GM19452 (cell line): ENCODE results near the gene PPIL4.
"Not testable (repeated sequence)": the region's sequence is repeated elsewhere in the genome, so short reads cannot be mapped to it uniquely, and the experiment has no call there.

Experiments used
- ATAC-seq: cut with Tn5 transposase; IDR thresholded peaks from one replicate; pipeline ENCODE4 v1.9.1; 2021; ENCODE audit not compliant: unreplicated experiment

The PPIL4 gene

DNA sequence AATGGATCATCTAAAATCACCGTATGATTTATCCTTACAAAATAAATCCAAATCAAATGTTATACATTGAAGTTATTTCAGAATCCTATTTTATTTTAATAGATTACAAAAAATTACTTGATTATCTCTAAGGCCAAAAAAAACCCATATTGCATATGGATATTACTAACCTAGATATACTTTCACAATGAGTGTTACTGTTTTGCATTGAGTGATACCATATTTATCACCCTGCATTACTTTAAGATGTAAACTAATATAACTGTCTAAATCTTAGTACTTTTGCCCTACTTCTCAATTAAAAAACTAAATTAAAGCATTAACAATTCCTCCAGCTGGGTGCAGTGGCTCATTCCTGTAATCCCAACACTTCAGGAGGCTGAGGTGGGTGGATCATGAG lies 11.1 kb downstream of the PPIL4 start:
- no peak for ATAC-seq

DNA sequence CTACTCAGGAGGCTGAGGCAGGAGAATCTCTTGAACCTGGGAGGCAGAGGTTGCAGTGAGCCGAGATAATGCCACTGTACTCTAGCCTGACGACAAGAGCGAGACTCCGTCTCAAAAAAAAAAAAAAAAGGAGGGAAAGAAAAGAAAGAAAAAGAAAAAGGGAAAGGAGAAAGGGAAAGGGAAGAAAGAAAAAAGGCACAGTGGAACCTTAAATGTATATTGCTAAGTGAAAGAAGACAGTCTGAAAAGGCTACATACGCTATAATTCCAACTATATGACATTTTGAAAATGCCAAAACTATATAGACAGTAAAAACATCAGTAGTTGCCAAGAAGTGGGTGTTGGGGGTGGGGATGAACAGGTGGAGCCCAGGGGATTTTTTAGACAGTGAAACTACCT lies 16.2 kb downstream of the PPIL4 start:
- no peak for ATAC-seq

DNA sequence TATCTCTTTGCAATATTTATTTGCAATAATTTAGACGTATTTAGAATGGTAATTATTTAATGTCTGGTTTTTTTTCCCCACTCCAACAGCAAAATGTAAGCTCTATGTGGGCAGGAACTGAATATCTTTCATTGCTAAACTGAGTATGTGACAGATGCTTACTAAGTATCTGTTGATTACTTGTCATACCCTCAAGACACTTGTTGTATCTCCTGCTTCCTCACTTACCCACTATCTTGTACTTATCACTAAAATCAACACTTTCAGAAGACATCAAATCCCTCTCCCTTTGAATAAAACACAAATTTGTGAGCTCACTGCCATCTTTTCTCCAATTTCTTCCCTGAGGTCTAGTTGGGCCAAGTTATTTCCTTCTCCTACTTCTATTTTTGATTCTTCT lies 30.3 kb downstream of the PPIL4 start:
- no peak for ATAC-seq

DNA sequence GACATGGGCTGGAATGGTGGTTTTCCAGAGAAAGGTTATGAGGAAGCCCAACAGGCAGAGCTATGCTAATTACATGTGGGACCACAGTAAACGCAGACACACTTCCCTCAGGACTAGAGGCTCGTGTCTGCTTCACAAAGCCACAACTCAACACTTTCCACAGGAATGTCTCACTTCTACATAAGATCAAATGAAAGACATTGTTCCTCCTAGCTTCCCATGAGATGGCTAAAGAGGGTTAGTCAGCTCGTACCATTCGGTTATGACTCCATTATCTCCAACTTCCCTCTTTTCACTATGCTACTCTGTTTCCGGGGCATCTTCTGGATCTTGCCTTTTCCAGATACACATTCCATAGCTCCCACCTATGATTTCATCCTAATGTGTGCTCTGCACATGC lies 31.9 kb downstream of the PPIL4 start:
- no peak for ATAC-seq

- no peak for ATAC-seq
Measured at GRCh38 chr6:149510793-149511512, 34.9 kb downstream of the PPIL4 start.

DNA sequence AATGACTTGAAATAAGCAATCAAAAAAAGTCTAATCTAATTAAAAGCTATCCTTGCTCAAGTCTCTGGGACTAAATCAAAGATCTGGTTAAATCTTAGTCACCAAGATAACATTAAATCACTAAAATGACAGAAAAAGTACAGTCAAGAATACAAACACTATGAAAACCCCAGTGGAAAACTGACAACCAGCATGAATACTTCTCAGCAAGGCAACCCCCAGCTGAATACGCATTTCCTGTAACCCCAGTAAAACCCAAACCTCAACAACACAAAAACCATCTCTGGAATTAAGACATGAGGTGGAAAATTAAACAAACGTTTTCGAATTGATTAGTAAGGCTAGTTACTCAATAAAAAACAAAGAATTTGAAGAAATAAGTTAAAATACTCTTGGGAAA lies 37.4 kb downstream of the PPIL4 start:
- ATAC-seq, result no peak

GRCh38 chr6:149503872-149504271 lies 42.0 kb downstream of the PPIL4 start:
- ATAC-seq, result no peak

DNA sequence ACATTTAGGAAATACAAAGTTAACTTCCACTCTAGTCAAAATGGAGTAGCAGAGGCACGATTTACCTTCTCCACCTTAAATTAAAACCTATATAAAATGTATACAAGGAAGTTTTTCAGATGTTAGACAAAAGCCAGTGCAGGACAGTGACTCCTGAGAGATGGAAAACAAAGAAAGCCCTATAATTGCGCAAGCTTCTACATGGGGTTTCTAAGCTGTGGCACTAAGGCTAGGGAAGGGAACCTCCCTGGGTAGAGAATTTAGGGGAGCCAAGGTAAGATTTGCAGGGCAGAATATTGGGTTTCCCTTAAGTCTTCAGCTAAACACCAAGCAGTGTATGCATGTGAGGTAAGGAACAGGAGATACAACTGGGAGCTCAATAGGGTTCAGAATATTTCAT lies 42.6 kb downstream of the PPIL4 start:
- no peak for ATAC-seq

DNA sequence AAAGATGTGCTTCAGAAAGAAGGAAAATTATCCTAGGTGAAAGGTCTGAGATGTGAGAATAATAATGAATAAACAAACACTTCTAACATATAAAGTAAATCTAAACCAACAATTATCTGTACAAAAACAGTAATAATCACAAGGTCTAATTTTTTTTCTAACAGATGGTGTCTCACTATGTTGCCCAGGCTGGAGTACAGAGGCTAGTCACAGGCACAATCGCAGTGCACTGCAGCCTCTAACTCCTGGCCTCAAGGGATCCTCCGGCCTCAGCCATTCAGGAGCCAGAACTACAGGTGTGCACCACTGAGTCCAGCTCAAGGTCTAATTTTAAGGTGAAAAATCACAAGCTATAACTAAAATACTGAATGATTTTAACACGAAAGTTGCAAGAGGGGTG lies 44.1 kb downstream of the PPIL4 start:
- ATAC-seq, result no peak

GRCh38 chr6:149501201-149501600 lies 44.6 kb downstream of the PPIL4 start:
- no peak for ATAC-seq

DNA sequence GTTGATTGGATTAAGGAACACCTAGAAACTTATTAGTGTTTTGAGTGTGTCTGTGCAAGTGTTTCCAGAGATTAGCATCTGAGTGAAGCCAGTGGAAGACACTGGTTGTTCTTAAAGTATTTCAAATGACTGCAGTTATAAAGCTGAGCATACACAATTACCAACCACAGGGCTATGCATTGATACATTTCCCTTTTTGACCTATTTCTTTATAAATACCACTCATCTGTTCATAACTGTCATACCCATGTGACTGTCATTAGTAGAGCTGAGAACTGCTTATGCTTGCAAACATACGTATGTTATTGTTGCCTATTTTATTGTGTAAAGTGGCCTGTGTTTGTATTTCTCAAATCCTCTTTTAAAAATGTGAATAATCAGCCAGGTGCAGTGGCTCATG lies 45.7 kb downstream of the PPIL4 start:
- no peak for ATAC-seq

DNA sequence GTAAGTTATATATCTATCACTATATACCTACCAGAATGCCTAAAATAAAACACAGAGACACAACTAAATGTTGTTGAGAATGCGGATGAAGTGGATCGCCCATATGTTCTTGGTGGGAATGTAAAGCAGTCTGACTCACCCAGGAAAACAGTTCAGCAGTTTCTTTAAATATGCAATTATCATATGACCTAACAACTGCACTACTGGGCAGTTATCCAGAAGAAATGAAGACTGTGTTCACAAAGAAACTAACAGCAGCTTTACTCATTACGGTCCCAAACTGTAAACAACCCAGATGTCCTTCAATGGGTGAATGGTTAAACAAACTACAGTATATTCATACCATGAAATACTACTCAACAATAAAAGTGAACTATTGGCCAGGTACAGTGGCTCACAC lies 46.8 kb downstream of the PPIL4 start:
- ATAC-seq, result no peak

- no peak for ATAC-seq
Measured at GRCh38 chr6:149497365-149497764, 48.5 kb downstream of the PPIL4 start.

GRCh38 chr6:149496597-149496996 lies 49.2 kb downstream of the PPIL4 start:
- ATAC-seq, result peak; percentile 39

- ATAC-seq, result not testable (repeated sequence)
Measured at GRCh38 chr6:149495349-149496016, 50.4 kb downstream of the PPIL4 start.

GRCh38 chr6:149494810-149495209 lies 51.0 kb downstream of the PPIL4 start:
- ATAC-seq, result peak; percentile 72

DNA sequence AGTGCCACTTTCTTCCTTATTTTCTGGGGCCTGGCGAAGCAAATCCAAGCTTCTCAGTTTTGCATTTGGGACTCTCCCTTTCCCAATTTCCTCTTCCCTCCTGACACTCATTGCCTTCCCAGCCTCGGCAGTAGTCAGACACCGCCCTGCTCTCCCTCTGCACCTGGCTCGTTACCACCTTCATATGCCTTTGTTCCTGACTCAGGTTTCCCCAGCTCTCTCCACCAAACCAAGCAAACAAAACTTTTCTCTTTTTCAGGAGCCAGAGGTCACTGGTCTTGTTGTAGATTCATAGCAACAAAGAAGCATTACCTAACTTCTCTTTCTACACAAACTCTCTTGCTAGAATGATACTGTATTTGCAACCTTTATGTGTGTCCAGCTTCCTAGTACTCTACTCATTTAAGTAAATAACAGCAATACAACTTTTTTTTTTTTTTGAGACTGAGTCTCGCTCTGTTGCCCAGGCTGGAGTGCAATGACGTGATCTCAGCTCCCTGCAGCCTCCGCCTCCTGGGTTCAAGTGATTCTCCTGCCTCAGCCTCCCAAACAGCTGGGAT lies 52.0 kb downstream of the PPIL4 start:
- no peak for ATAC-seq

- no peak for ATAC-seq
Measured at GRCh38 chr6:149492798-149493343, 53.0 kb downstream of the PPIL4 start.

GRCh38 chr6:149489967-149490366 lies 55.9 kb downstream of the PPIL4 start:
- ATAC-seq, result no peak

GRCh38 chr6:149488815-149489214 lies 57.0 kb downstream of the PPIL4 start:
- no peak for ATAC-seq

DNA sequence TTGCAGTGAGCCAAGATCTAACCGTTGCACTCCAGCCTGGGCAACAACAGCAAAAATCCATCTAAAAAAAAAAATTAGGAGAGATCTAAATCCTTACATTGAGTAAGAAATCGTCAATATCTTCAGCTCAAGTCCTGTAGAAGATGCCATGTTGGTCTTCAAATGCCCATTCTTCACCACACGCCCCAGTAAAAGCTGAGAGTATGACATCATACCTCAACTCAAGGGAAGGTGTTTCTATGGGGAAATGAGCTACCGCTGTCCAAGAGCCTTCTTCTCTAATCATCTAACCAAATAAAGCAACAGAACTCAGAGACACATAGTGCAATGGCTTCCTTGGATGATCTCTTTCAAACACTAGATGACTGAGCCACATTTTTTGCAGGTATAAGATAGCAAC lies 58.5 kb downstream of the PPIL4 start:
- no peak for ATAC-seq
